Ascending aorta (tissue), 2 donors: ENCODE measurements around the gene APOBEC3B. TPM values are rescaled to one million over a fixed set of nuclear protein-coding genes. Genes with fewer than 3 reads are reported as not detected.
"Not testable (repeated sequence)": the region's sequence is repeated elsewhere in the genome, so short reads cannot be mapped to it uniquely, and the experiment has no call there.

ENCODE experiments used
- DNase-seq, 2 donors: peaks; one replicate each; pipeline ENCODE4 v3.0.0-alpha.2; 2019; ENCODE audit warnings: low spot score in 2 of 2
- H3K27ac ChIP-seq, 2 donors: fragments of 200-600 bp; sonication (generic); one replicate each; pipeline ENCODE4 v1.5.1; 2016 to 2017; ENCODE audit warnings: mild to moderate bottlenecking in 1 of 2
- H3K27me3 ChIP-seq: fragments of 200-600 bp; sonication (generic); one replicate; pipeline ENCODE4 v1.5.1; 2017
- H3K36me3 ChIP-seq, 2 donors: fragments of 200-600 bp; sonication (generic); one replicate each; pipeline ENCODE4 v1.5.1; 2016
- H3K4me1 ChIP-seq, 2 donors: fragments of 200-600 bp; sonication (generic); one replicate each; pipeline ENCODE4 v1.5.1; 2016 to 2017; ENCODE audit warnings: mild to moderate bottlenecking in 1 of 2
- H3K4me3 ChIP-seq, 2 donors: fragments of 200-600 bp; sonication (generic); one replicate each; pipeline ENCODE4 v1.5.1; 2016 to 2017; ENCODE audit warnings: mild to moderate bottlenecking in 1 of 2
- H3K9me3 ChIP-seq, 2 donors: fragments of 200-600 bp; sonication (generic); one replicate each; pipeline ENCODE4 v1.5.1; 2016
- intact Hi-C: fragments of 100-400 bp; cut with DNase I; formaldehyde crosslinking; loops from one replicate; pipeline ENCODE4 v1.15.1; 2023
- total RNA-seq: library from RNA; depleted of rRNA; stranded (reverse); fragments of >200 nt; gene quantifications from one replicate; pipeline ENCODE4 v1.1.0, GENCODE V29; 2016
- TF ChIP-seq, protein P1 (sequence below), 3 experiments: fragments of 200-600 bp in 2 of 3; fragments of 450-650 bp in 1 of 3; sonication (generic) in 2 of 3; IDR thresholded peaks; one replicate each; pipeline ENCODE4 v1.5.1; 2016 to 2019; ENCODE audit warnings: antibody characterized with exemption in 3 of 3, mild to moderate bottlenecking in 1 of 3, moderate library complexity in 1 of 3

The APOBEC3B gene
- total RNA-seq, 1 donor from 2014 or later = 0.64 TPM

DNA sequence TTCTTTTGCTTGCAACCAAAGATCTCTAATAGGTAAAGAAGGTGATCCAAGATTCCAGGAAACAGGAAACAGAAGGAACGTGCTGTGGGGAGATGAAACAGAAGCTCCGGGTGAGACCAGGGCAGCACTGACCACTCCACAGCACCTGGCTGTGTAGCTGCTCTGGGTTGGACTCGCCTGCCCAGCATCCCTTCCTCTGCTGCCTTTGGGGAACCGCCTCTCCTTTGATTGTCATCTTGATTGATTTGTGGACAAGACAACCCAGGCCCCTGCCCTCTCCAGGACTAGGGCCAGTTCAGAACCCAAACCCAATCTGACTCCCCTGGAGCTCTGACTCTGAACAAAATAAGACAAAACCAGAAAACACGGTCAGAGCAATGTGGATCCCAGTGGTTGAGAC lies 39.4 kb upstream of the APOBEC3B start:
- TF ChIP-seq, protein P1, sequence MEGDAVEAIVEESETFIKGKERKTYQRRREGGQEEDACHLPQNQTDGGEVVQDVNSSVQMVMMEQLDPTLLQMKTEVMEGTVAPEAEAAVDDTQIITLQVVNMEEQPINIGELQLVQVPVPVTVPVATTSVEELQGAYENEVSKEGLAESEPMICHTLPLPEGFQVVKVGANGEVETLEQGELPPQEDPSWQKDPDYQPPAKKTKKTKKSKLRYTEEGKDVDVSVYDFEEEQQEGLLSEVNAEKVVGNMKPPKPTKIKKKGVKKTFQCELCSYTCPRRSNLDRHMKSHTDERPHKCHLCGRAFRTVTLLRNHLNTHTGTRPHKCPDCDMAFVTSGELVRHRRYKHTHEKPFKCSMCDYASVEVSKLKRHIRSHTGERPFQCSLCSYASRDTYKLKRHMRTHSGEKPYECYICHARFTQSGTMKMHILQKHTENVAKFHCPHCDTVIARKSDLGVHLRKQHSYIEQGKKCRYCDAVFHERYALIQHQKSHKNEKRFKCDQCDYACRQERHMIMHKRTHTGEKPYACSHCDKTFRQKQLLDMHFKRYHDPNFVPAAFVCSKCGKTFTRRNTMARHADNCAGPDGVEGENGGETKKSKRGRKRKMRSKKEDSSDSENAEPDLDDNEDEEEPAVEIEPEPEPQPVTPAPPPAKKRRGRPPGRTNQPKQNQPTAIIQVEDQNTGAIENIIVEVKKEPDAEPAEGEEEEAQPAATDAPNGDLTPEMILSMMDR (IDR thresholded peaks at IDR 0.05) = no peak
- no peak for DNase-seq
- H3K27ac ChIP-seq = no peak overlapping the region
- intact Hi-C loops = no loop called here
- no peaks in the 10 kb centered on the region for H3K27me3 ChIP-seq
- H3K4me1 ChIP-seq = no peaks in the 10 kb centered on the region
- H3K36me3 ChIP-seq = no peaks in the 10 kb centered on the region
- H3K9me3 ChIP-seq = no peaks in the 10 kb centered on the region
- no peak overlapping the region for H3K4me3 ChIP-seq

DNA sequence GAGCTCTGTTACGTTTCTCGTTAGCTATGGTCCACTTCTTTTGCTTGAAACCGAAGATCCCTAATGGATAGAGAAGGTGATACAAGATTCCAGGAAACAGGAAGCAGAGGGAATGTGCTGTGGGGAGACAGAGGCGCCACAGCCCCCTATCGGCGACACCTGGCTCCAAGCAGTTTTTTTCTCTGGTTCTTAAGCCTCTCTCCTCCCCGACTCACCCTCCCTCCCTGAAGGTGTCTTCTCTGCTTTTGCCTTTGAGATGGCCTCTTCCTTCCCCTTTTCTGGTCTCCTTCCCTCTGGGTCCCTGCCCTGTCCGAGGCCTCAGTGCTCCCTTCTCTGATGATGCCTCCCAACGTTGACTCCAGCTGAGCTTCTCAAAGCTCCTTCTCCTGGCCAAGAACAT lies 38.9 kb upstream of the APOBEC3B start:
- Histone ChIP-seq H3K27me3 (no peaks in the 10 kb centered on the region), H3K36me3 (no peaks in the 10 kb centered on the region), H3K27ac (no peak overlapping the region), H3K4me1 (no peaks in the 10 kb centered on the region), H3K9me3 (no peaks in the 10 kb centered on the region), H3K4me3 (no peak overlapping the region)
- DNase-seq = peak in 1 of 2 donors; percentile 48
- TF ChIP-seq, protein P1 (IDR thresholded peaks at IDR 0.05) = no peak
- intact Hi-C loops = no loop called here

DNA sequence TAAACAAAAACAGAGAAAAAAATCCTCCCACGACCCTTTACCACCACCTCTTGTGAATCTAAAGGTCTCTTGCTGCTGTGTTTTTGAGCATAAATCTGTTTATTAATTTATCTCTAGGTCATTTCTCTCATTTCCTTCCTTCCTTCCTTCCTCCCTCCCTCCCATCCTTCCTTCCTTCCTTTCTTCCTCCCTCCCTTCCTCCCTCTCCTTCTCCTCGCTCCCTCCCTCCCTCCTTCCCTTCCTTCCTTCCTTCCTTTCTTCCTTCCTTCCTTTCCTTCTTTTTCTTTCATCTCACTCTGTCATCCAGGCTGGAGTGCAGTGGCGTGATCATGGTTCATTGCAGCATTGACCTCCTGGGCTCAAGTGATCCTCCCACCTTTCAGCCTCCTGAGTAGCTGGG lies 38.3 kb upstream of the APOBEC3B start:
- Histone ChIP-seq H3K27me3 (no peaks in the 10 kb centered on the region), H3K9me3 (no peaks in the 10 kb centered on the region), H3K4me3 (no peak overlapping the region), H3K27ac (no peak overlapping the region), H3K36me3 (no peaks in the 10 kb centered on the region), H3K4me1 (no peaks in the 10 kb centered on the region)
- TF ChIP-seq, protein P1 (IDR thresholded peaks at IDR 0.05) = no peak
- intact Hi-C loops = no loop called here
- no peak for DNase-seq

DNA sequence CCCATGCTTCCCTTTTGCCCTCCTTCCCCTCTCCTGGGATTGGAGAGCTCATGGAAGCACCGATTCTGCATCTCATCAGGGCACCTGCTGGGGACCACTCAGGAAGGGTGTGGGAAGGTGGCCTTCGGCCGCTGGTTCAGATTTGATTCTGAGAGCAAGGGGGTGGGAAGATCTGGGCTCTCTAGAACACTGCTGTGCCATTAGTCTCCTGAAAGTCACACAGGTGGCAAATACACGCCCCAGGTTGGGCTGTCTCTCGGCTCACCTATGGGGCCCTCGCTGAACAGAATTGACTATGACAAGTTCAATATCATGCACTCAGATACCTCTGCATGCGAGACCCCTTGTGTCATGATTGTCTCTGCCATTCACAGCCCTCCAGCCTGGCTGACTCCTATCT lies 37.5 kb upstream of the APOBEC3B start:
- DNase-seq = no peak
- H3K36me3 ChIP-seq = no peaks in the 10 kb centered on the region
- no peaks in the 10 kb centered on the region for H3K4me1 ChIP-seq
- intact Hi-C loops = no loop called here
- no peak overlapping the region for H3K4me3 ChIP-seq
- no peak overlapping the region for H3K27ac ChIP-seq
- no peaks in the 10 kb centered on the region for H3K27me3 ChIP-seq
- no peaks in the 10 kb centered on the region for H3K9me3 ChIP-seq
- TF ChIP-seq, protein P1 (IDR thresholded peaks at IDR 0.05) = no peak

DNA sequence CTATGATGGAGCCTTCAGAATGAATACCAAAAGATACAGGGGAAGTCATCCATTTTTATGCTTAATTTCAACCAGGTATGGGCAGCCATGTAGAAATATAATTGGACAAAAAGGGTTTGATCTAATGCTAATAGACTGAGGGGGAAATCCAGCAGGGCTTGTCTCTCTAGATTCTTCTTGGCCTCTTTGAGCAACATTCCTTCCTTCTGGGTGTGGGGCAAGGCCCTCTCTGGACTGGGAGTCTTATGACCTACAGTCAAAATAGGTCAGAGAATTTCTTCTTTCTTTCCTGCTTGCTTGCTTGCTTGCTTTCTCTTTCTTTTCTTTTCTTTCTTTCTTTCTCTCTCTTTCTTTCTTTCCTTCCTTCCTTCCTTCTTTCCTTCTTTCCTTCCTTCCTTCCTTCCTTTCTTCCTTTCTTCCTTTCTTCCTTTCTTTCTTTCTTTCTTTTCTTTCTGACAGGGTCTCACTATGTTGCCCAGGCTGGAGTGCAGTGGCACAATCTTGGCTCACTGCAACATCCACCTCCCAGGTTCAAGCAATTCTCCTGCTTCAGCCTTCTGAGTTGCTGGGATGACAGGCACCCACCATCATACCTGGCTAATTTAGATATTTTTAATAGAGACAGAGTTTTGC lies 36.3 kb upstream of the APOBEC3B start:
- intact Hi-C loops, H3K4me1 ChIP-seq, H3K27ac ChIP-seq, DNase-seq, H3K4me3 ChIP-seq, H3K27me3 ChIP-seq, H3K9me3 ChIP-seq, H3K36me3 ChIP-seq: not testable (repeated sequence)

DNA sequence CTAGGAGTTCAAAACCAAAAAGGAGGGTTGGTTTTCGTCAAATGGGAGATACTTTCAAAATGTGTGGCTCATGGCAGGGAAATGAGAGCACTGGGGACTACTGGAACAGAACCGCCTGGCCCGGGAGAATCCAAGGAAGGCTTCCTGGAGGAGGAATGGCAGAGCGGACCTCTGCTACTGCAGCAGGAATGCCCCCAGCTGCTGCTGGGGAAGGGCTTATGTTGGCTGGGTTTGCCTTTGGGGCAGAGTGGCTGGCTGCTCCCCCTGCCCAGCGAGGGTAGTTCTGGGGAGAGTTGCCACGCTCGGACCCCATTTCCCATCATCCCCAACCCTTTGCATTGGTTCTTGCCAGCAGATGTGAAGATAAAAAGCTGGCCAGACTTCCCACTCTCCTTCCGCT lies 35.4 kb upstream of the APOBEC3B start:
- Histone ChIP-seq H3K4me3 (no peak overlapping the region), H3K9me3 (no peaks in the 10 kb centered on the region), H3K27me3 (no peaks in the 10 kb centered on the region), H3K36me3 (no peaks in the 10 kb centered on the region), H3K4me1 (no peaks in the 10 kb centered on the region), H3K27ac (no peak overlapping the region)
- no peak for DNase-seq
- TF ChIP-seq, protein P1 (IDR thresholded peaks at IDR 0.05) = no peak
- intact Hi-C loops = no loop called here
